Measurements from ENCODE around the gene DLEC1. TPM values are rescaled to one million over a fixed set of nuclear protein-coding genes. Genes with fewer than 3 reads are reported as not detected.
A peak's percentile ranks its signal among the peaks of the same experiment; 100 is the strongest.

DLEC1 gene
- 0.42 TPM for total RNA-seq (ENCODE audit: unreplicated experiment)
- long read RNA-seq: 0 reads

- peak; percentile 77 for DNase-seq
- TF ChIP-seq CTCF (IDR thresholded peaks at IDR 0.05; ENCODE audit: partially characterized antibody, unreplicated experiment): no peak
- peaks cover 4% of the 10 kb centered on the region for H3K27me3 Mint-ChIP-seq (ENCODE audit: unreplicated experiment)
- H3K36me3 Mint-ChIP-seq (ENCODE audit: unreplicated experiment): no peaks in the 10 kb centered on the region
- H3K27ac Mint-ChIP-seq (ENCODE audit: unreplicated experiment): no peak within 1 kb of the TSS
- H3K4me3 Mint-ChIP-seq (ENCODE audit: unreplicated experiment): peak within 1 kb of the TSS; percentile 85
- peaks cover 2% of the 10 kb centered on the region for H3K4me1 Mint-ChIP-seq (ENCODE audit: low read depth, unreplicated experiment)
- peaks cover 2% of the 10 kb centered on the region for H3K9me3 Mint-ChIP-seq (ENCODE audit: unreplicated experiment)
These were observed at the start of gene DLEC1 for GRCh38 chr3:38039101-38039898. DLEC1 (plus strand) TSS chr3:38039208; CDS start chr3:38039226, 18 bp downstream.

GRCh38 chr3:37989821-37990480 lies 49.1 kb upstream of the DLEC1 start:
- H3K4me1 Mint-ChIP-seq (ENCODE audit: low read depth, unreplicated experiment): peaks cover 1% of the 10 kb centered on the region
- DNase-seq: no peak
- H3K4me3 Mint-ChIP-seq (ENCODE audit: unreplicated experiment): no peak overlapping the region
- TF ChIP-seq CTCF (IDR thresholded peaks at IDR 0.05; ENCODE audit: partially characterized antibody, unreplicated experiment): no peak
- peaks cover 7% of the 10 kb centered on the region for H3K27me3 Mint-ChIP-seq (ENCODE audit: unreplicated experiment)
- H3K36me3 Mint-ChIP-seq (ENCODE audit: unreplicated experiment): no peaks in the 10 kb centered on the region
- H3K27ac Mint-ChIP-seq (ENCODE audit: unreplicated experiment): no peak overlapping the region
- H3K9me3 Mint-ChIP-seq (ENCODE audit: unreplicated experiment): no peaks in the 10 kb centered on the region

GRCh38 chr3:37990527-37990926 lies 48.5 kb upstream of the DLEC1 start, which contains the start of gene VILL:
VILL (plus strand) TSS chr3:37990786; CDS start chr3:37993673, 2,887 bp downstream.
- no peak within 1 kb of the TSS for H3K4me3 Mint-ChIP-seq (ENCODE audit: unreplicated experiment)

GRCh38 chr3:37991109-37991508 lies 47.9 kb upstream of the DLEC1 start:
- H3K36me3 Mint-ChIP-seq (ENCODE audit: unreplicated experiment): no peaks in the 10 kb centered on the region

More at GRCh38 chr3:37990527-37990926, 48.5 kb upstream of the DLEC1 start, which contains the start of gene VILL:
- DNase-seq: peak; percentile 14
- H3K36me3 Mint-ChIP-seq (ENCODE audit: unreplicated experiment): no peaks in the 10 kb centered on the region
- H3K27ac Mint-ChIP-seq (ENCODE audit: unreplicated experiment): no peak within 1 kb of the TSS
- H3K9me3 Mint-ChIP-seq (ENCODE audit: unreplicated experiment): no peaks in the 10 kb centered on the region
- H3K27me3 Mint-ChIP-seq (ENCODE audit: unreplicated experiment): peaks cover 7% of the 10 kb centered on the region
- TF ChIP-seq CTCF (IDR thresholded peaks at IDR 0.05; ENCODE audit: partially characterized antibody, unreplicated experiment): no peak
- peaks cover 1% of the 10 kb centered on the region for H3K4me1 Mint-ChIP-seq (ENCODE audit: low read depth, unreplicated experiment)

More at GRCh38 chr3:37991109-37991508, 47.9 kb upstream of the DLEC1 start:
- Mint-ChIP-seq H3K4me3 (ENCODE audit: unreplicated experiment) (no peak overlapping the region), H3K4me1 (ENCODE audit: low read depth, unreplicated experiment) (peaks cover 1% of the 10 kb centered on the region), H3K9me3 (ENCODE audit: unreplicated experiment) (no peaks in the 10 kb centered on the region), H3K27ac (ENCODE audit: unreplicated experiment) (no peak overlapping the region), H3K27me3 (ENCODE audit: unreplicated experiment) (peaks cover 5% of the 10 kb centered on the region)
- TF ChIP-seq CTCF (IDR thresholded peaks at IDR 0.05; ENCODE audit: partially characterized antibody, unreplicated experiment): no peak
- no peak for DNase-seq

All from glutamatergic neuron (in vitro differentiated cells).